OCI-LY3 (cell line): ENCODE data around the gene ZFYVE9.

Experiments
- EZH2phosphoT487 ChIP-seq: fragments of 200-600 bp; shearing (Covaris generic); IDR thresholded peaks from 2 replicates; pipeline ENCODE4 v1.6.1; 2018; ENCODE audit warnings: antibody characterized with exemption, mixed run types, low read depth
- TF ChIP-seq, protein P1 (sequence below): fragments of 200-600, 300-600 bp; sonication (generic); IDR thresholded peaks from 2 replicates; pipeline ENCODE4 v1.5.1; 2014; ENCODE audit warnings: antibody characterized with exemption, low read length, low read depth

DNA sequence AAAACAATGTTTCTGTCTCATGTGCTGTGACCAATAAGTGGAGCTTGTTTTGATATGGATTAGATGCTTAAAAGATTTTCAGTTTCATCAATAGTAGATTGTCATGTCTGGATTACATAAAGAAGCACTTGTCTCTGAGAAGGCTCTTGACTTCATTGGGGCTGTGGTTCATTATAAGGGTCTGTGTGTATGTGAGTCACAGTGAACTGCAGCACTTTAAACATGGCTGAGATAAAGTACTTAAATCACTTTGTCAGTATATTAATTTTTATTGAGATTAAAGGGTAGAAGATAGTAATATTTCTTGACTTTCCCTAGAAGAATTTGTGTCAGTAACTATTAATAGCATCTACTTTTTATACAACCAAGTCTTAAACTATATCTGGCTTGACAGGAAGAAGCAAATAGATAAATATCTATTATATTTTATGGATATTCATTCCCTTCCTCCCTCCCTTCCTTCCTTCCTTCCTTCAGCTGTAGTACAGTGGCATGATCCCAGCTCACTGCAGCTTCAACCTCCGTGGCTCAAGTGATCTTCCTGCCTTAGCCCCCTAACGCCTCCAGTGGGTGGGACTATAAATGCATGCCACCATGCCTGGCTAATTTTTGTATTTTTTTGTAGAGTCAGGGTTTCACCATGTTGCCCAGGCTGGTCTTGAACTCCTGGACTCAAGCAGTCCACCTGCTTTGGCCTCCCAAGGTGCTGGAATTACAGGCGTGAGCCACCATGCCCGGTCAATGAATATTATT, 48.8 kb downstream of the ZFYVE9 start:
- TF ChIP-seq, protein P1, sequence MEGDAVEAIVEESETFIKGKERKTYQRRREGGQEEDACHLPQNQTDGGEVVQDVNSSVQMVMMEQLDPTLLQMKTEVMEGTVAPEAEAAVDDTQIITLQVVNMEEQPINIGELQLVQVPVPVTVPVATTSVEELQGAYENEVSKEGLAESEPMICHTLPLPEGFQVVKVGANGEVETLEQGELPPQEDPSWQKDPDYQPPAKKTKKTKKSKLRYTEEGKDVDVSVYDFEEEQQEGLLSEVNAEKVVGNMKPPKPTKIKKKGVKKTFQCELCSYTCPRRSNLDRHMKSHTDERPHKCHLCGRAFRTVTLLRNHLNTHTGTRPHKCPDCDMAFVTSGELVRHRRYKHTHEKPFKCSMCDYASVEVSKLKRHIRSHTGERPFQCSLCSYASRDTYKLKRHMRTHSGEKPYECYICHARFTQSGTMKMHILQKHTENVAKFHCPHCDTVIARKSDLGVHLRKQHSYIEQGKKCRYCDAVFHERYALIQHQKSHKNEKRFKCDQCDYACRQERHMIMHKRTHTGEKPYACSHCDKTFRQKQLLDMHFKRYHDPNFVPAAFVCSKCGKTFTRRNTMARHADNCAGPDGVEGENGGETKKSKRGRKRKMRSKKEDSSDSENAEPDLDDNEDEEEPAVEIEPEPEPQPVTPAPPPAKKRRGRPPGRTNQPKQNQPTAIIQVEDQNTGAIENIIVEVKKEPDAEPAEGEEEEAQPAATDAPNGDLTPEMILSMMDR: no peak
- no peak for TF ChIP-seq EZH2phosphoT487
